ENCODE measurements around the gene TMEM59L. TPM values are rescaled to one million over a fixed set of nuclear protein-coding genes. Genes with fewer than 3 reads are reported as not detected.
A peak's percentile ranks its signal among the peaks of the same experiment; 100 is the strongest.

The TMEM59L gene
- total and polyA plus RNA-seq, 10 of the 15 experiments (the other 5 are each of a cell fraction or from before 2014, with no cell fraction given) = 0.06 TPM; not detected in 9

- DNase-seq (ENCODE audit: low read depth, low spot score) = no peak
- 0 out of 2 replicates have a peak overlapping the region, but pooled peaks have one; percentile 67 for H3K4me3 ChIP-seq
Observed at GRCh38 chr19:18593367-18594095, 19.1 kb upstream of the TMEM59L start.

More at GRCh38 chr19:18593367-18594095, 19.1 kb upstream of the TMEM59L start:
- no peak for FAIRE-seq
- peak overlapping the region; percentile 73 for H3K4me2 ChIP-seq (ENCODE audit: control insufficient read depth, insufficient read depth)
- ChIA-PET RAD21 (ENCODE audit: unreplicated experiment) (interaction anchor here (0.8 to 2.1 kb wide), 10 partner anchors 35 to 255 kb away, joined by 3 to 7 read pairs (median 5); partner anchors contain the start of gene UPF1), POLR2A (interaction anchor here (0.5 to 1.3 kb wide), 3 partner anchors 36 to 492 kb away, joined by 3 to 8 read pairs (median 5); partner anchors contain the start of gene KXD1), CTCF (interaction anchor here (0.6 to 2.6 kb wide), 18 partner anchors 8 to 368 kb away, joined by 3 to 24 read pairs (median 4); partner anchors contain the start of gene FKBP8), SMC1A (ENCODE audit: uncharacterized antibody, unreplicated experiment) (interaction anchor here (0.9 to 2.3 kb wide), 6 partner anchors 37 to 255 kb away, joined by 3 to 11 read pairs (median 3); partner anchors contain the start of genes ELL and KXD1)
- H4K20me1 ChIP-seq (ENCODE audit: control insufficient read depth, insufficient read depth) = no peaks in the 10 kb centered on the region; the same call in 1 of the 2 replicates
- intact Hi-C loops (cut with micrococcal nuclease; ENCODE audit: unreplicated experiment) = loop anchor here (2.0 to 5.0 kb wide), 2 partner anchors 83 to 239 kb away; partner anchors contain the start of gene UPF1
- H3K36me3 ChIP-seq (ENCODE audit: control insufficient read depth in 2 of 2, insufficient read depth in 2 of 2, low read length in 1 of 2) = peaks cover 0 to 3% of the 10 kb centered on the region in 2 experiments; a peak in 1 of 4 replicates
- ATAC-seq = no peak
- H3K79me2 ChIP-seq (ENCODE audit: control insufficient read depth, insufficient read depth, low read length) = peaks cover 4% of the 10 kb centered on the region; the same call in 1 of the 2 replicates
- H3K4me1 ChIP-seq (ENCODE audit: control insufficient read depth, insufficient read depth, low read length) = peaks cover 18% of the 10 kb centered on the region
- 39% methylated on average over 20 of the region's 25 CpGs for WGBS (ENCODE audit: insufficient coverage, insufficient replicate concordance, low lambda C conversion rate, missing lambda C conversion rate)
- no peak overlapping the region for H3K9ac ChIP-seq (ENCODE audit: control insufficient read depth, insufficient read depth, low read length)
- H3K9me3 ChIP-seq (replicated peaks; ENCODE audit: control insufficient read depth, insufficient read depth, low read length) = no peaks in the 10 kb centered on the region
- in situ Hi-C loops (cut with MboI) = no loop called here
- peaks cover 2% of the 10 kb centered on the region in 2 experiments; a peak in 1 of 4 replicates for H3K27me3 ChIP-seq (replicated peaks in 1 of 2; ENCODE audit: control insufficient read depth in 2 of 2, insufficient read depth in 2 of 2, low read length in 1 of 2)
- no TSS peak for BruUV-seq (replicated peaks)
- no peak overlapping the region for H2AFZ ChIP-seq (ENCODE audit: control insufficient read depth, low read depth, low read length)
- no peak overlapping the region for H3K27ac ChIP-seq (ENCODE audit: control insufficient read depth, insufficient read depth)
- TF ChIP-seq SP1 (IDR thresholded peaks at IDR 0.05; ENCODE audit: low read depth, low read length) (no peak), JUNB (IDR thresholded peaks at IDR 0.05) (no peak), IRF4 (IDR thresholded peaks at IDR 0.05; ENCODE audit: low read depth, low read length) (no peak), PAX8 (IDR thresholded peaks at IDR 0.05) (no peak), MTA2 (IDR thresholded peaks at IDR 0.05; ENCODE audit: low read depth) (no peak), ZZZ3 (IDR thresholded peaks at IDR 0.05; ENCODE audit: control insufficient read depth, insufficient read length, low read depth) (no peak), TCF12 (IDR thresholded peaks at IDR 0.05; ENCODE audit: low read depth, low read length) (no peak), TAF1 (IDR thresholded peaks at IDR 0.05; ENCODE audit: borderline replicate concordance, low read depth, low read length) (no peak), USF1 (IDR thresholded peaks at IDR 0.05; ENCODE audit: borderline replicate concordance, extremely low read length, insufficient read depth, low read depth, low read length) (no peak), STAT3 (IDR thresholded peaks at IDR 0.05; ENCODE audit: low read depth, low read length) (no peak), RUNX3 (IDR thresholded peaks at IDR 0.05; ENCODE audit: low read length) (no peak), CREM (IDR thresholded peaks at IDR 0.05; ENCODE audit: low read depth) (no peak), BRCA1 (IDR thresholded peaks at IDR 0.05; ENCODE audit: low read depth, low read length) (no peak), SPI1 (IDR thresholded peaks at IDR 0.05; ENCODE audit: borderline replicate concordance, insufficient read depth, low read depth, low read length) (no peak), ESRRA (IDR thresholded peaks at IDR 0.05; ENCODE audit: low read length) (no peak), CHD4 (IDR thresholded peaks at IDR 0.05) (no peak)
- TF ChIP-seq, protein P1, sequence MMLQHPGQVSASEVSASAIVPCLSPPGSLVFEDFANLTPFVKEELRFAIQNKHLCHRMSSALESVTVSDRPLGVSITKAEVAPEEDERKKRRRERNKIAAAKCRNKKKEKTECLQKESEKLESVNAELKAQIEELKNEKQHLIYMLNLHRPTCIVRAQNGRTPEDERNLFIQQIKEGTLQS (IDR thresholded peaks at IDR 0.05; ENCODE audit: borderline replicate concordance, extremely low read depth, low read depth, low read length) = no peak
- TF ChIP-seq, protein P2, sequence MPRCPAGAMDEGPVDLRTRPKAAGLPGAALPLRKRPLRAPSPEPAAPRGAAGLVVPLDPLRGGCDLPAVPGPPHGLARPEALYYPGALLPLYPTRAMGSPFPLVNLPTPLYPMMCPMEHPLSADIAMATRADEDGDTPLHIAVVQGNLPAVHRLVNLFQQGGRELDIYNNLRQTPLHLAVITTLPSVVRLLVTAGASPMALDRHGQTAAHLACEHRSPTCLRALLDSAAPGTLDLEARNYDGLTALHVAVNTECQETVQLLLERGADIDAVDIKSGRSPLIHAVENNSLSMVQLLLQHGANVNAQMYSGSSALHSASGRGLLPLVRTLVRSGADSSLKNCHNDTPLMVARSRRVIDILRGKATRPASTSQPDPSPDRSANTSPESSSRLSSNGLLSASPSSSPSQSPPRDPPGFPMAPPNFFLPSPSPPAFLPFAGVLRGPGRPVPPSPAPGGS (IDR thresholded peaks at IDR 0.05; ENCODE audit: borderline replicate concordance, insufficient read depth, low read depth, low read length, poor library complexity, severe bottlenecking) = no peak
